ENCODE measurements around the gene SLC34A3.

The SLC34A3 gene

DNA sequence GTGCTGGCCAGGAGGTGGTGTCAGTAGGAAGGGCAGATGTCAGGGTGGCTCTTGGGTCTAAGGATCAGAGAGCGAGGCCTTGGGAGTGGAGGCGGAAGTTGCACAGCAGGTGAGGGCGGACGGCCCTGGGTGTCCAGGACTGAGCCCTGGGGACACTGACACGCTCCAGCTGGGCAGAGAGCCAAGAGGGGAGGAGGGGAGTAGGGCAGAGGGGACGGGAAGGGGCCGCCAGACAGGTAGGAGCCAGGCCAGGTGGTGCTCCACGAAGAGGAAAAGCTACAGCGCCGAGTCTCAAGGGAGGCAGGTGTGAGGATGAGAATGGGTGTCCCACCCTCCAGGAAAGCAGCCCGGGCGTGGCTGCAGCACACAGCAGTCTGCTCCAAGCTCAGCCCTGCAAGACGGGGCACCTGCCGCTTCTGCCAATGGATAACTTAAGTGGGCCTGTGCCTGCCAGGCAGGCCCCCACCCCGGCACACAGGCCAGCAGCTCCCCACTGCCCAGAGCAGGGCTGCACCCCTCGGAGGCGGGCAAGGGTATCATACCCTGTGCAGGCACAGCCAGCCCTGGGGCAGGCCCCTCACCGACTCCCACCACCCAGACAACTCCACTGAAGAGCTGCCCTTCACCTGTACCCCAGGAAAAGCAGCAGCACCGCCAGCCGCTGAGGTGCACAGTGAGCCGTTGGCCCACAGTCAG is 35.0 kb upstream of the SLC34A3 start:
- no peak for DNase-seq (ENCODE audit: low read depth, low spot score)

DNA sequence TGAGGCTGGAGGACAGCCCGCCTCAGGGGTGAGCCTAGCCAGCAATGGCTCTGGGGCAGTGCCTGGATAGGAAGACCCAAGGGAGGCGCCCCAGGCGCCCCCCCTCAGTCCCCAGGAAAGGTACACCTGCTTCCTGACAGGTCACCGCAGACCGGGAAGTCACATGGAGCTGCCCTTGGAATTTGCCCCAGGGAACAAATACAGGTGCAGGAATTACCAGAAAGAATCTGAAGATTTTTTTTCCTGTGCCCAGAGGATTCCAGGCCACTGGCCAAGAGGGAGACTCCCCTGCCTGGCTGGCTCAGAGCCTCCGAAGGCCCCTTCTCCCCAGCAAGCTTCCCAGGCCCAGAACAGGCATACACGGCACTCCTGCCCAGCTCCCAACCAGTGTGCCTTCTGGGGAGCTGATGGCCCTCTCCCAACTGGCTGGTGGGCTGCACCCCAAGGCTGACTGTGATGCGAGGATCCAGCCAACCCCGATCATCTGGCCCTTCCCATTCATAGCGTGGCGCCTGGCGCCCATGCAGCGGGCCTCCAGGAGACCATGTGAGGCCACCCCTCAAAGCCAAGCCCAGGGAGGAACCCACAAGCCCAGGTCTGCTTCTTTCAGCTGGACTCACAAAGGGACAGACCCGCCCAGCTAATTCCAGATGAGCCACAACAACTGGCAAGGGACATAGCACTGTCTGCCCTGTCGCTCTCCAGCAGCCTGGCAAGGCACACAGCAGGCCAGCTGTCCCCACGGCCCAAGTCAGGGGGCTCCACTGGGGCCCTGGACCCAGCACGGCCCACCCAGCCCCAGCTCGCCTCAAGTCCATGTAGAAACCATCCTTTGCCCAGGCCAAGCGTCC is 32.4 kb upstream of the SLC34A3 start:
- DNase-seq (ENCODE audit: low read depth, low spot score): peak; percentile 43

DNA sequence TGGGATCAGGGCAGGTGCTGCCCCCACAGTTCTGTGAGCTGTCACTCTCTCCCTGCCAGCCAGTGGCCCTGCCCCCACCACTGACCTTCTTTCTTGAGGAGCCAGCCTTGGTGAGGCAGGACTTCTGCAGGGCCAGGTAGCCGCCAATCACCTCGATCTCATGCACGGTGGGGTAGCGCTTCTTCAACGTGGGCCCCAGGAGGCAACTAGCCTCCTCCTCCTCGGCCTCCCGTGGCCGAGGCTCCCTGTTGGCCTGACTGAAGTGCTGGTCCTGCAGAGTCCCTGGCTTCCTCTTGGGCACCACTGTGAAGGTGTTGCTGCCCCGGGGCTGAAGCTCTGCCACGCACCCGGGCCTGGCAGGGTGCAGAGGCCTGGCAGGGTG is 31.8 kb upstream of the SLC34A3 start:
- no peak for DNase-seq (ENCODE audit: low read depth, low spot score)

DNA sequence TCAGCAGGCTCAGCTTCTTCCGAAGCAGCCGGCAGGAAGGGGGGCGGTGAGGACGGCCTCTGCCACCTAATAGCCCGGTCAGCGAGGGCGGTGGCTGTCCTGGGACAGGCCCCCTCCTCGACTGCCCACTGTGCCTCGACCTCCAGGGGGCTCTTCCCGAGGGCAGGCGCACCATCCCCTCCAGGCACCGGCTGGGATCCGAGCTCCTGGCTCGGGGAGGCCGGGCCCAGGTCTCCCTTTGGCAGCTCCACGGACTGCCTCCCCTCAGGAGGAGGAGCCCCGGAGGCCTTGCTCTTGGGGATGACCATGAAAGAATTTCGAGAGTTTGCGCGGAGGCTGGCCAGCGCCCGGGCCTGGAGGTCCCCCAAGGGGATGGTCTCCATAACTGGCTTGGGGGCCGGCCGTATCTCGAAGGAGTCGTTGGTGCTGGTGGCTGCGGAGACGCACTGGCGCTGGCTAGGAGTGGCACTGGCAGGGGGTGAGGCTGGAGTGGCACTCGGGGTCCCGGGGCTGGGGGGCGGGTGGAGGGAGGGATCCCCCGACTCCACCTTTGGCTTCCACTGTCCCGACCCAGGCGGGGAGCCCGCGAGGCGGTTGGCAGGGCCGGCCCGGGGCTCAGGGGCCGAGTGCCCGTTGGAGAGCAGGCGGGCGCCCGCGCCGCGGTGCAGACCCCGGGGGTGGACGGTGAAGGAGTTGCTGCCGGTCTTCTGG is 31.1 kb upstream of the SLC34A3 start:
- peak; percentile 52 for DNase-seq (ENCODE audit: low read depth, low spot score)

DNA sequence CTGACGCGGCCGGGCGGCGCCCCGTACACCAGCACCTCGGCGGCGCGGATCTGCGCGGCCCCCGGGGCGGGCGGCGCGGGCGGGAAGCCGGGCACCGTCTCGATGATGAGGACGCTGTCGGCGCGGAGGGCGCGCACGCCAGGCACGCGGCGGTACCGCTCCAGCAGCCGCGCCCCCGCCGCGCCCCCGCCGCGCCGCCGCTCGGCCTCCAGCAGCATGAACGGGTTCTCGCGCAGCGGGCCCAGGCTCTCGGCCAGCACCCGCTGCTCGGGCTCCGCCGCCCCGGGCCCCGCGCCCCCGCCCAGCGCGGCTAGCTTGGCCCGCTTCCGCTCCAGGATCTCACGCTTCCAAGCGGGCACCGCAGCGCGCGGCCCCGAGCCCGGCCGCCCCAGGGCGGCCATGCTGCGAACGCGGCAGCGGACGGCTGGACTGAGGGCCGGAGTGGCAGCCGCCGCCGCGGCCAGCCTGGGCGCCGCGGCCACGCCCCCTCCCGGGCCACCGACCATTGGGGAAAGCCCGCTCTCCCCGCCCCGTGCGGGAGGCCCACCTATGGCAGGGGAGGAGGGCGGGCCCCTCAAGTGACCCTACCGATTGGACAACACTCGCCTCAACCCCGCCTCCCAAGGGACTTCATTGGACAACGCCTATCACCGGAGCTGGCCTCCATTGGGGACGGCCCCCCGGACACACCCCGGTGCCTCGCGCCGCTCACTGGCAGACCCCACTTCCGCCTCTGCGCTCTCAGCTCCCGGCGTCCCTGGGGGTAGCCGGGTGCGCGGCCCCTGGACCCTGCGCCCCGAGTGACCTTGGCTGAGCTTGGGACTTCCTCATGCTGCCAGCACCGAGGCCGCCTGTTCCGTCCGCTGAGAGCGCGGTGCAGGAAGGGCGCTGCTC is 30.1 kb upstream of the SLC34A3 start, which contains the start of gene TPRN:
Gene TPRN, minus strand, starts transcription at position 431 of the 894 bp plus-strand sequence. Its CDS starts 30 bp downstream, at position 401.
- peak; percentile 100 for DNase-seq (ENCODE audit: low read depth, low spot score)

GRCh38 chr9:137201205-137201868 is 29.4 kb upstream of the SLC34A3 start:
- no peak for DNase-seq (ENCODE audit: low read depth, low spot score)

- DNase-seq (ENCODE audit: low read depth, low spot score): no peak
Measured at GRCh38 chr9:137202966-137203365, 27.7 kb upstream of the SLC34A3 start.

GRCh38 chr9:137204731-137205125 is 26.0 kb upstream of the SLC34A3 start:
- no peak for DNase-seq (ENCODE audit: low read depth, low spot score)

GRCh38 chr9:137205126-137206069 is 25.3 kb upstream of the SLC34A3 start, which contains the start of the genes NDOR1 and TMEM203:
NDOR1 (plus strand) TSS chr9:137205700; CDS start chr9:137205778, 78 bp downstream.
TMEM203 (minus strand) TSS chr9:137205648; CDS start chr9:137205414, 234 bp downstream.
- DNase-seq (ENCODE audit: low read depth, low spot score): peak; percentile 95

- DNase-seq (ENCODE audit: low read depth, low spot score): no peak
Measured at GRCh38 chr9:137206602-137207001, 24.1 kb upstream of the SLC34A3 start.

GRCh38 chr9:137211532-137211931 is 19.2 kb upstream of the SLC34A3 start:
- DNase-seq (ENCODE audit: low read depth, low spot score): no peak

- DNase-seq (ENCODE audit: low read depth, low spot score): no peak
Measured at GRCh38 chr9:137212520-137212919, 18.2 kb upstream of the SLC34A3 start.

GRCh38 chr9:137213160-137214060 is 17.3 kb upstream of the SLC34A3 start:
- no peak for DNase-seq (ENCODE audit: low read depth, low spot score)

- DNase-seq (ENCODE audit: low read depth, low spot score): no peak
Measured at GRCh38 chr9:137214620-137215019, 16.1 kb upstream of the SLC34A3 start.

GRCh38 chr9:137215196-137215986 is 15.3 kb upstream of the SLC34A3 start:
- DNase-seq (ENCODE audit: low read depth, low spot score): no peak

DNA sequence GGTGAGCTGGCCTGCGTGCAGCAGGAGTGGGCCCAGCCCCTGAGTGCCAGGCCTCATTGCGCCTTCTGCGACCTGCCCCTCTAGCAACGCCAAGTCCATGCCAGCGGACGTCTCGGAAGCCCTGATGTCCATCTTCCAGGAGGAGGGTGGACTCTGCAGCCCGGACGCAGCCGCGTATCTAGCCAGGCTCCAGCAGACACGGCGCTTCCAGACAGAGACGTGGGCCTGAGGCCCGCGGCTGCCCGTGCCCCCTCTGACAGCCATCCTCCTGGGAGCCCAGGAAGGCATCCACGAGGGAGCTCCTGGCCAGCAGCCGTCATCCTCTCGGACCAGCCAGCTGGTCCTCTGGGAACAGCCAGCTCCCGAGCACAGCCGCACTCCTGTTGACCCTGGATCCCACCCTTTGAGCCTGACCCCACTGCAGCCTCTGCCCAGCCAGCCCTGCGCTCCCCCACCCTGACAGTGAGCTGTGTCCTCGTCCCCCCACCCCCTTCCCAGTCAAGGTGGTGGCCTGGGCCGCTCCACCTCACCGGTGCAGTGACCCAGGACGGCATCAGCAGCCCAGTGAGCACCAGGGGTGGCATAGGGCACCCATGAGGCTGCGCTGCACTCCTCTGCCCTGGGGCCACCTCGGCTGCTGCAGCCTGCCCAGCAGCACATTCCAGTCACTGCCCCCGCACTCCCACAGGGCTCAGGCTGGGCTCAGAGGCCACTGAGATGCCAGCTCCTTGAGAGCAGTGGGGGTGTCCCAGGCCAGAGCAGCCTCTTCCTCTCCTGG is 14.3 kb upstream of the SLC34A3 start:
- DNase-seq (ENCODE audit: low read depth, low spot score): no peak

Data from astrocyte of the hippocampus (primary cell).